Suprapubic skin (tissue), 4 donors: Measurements from ENCODE around the gene SULT2B1. TPM values are rescaled to one million over a fixed set of nuclear protein-coding genes. Genes with fewer than 3 reads are reported as not detected.

Source experiments
- DNase-seq, 2 donors: peaks; one replicate each; pipeline ENCODE4 v3.0.0-alpha.2; 2019; ENCODE audit warnings: low spot score in 2 of 2
- H3K27ac ChIP-seq: fragments of 200-600 bp; sonication (generic); one replicate; pipeline ENCODE4 v1.5.1; 2019
- H3K27me3 ChIP-seq: fragments of 200-600 bp; sonication (generic); one replicate; pipeline ENCODE4 v1.5.1; 2019
- H3K36me3 ChIP-seq: fragments of 200-600 bp; sonication (generic); one replicate; pipeline ENCODE4 v1.5.1; 2019
- H3K4me1 ChIP-seq: fragments of 200-600 bp; sonication (generic); one replicate; pipeline ENCODE4 v1.5.1; 2019
- H3K4me3 ChIP-seq: fragments of 200-600 bp; sonication (generic); one replicate; pipeline ENCODE4 v1.5.1; 2019; ENCODE audit warnings: mild to moderate bottlenecking
- H3K9me3 ChIP-seq: fragments of 200-600 bp; sonication (generic); one replicate; pipeline ENCODE4 v1.5.1; 2019
- CTCF ChIP-seq, 2 donors: fragments of 200-600 bp in 1 of 2; fragments of 450-650 bp in 1 of 2; sonication (generic) in 1 of 2; IDR thresholded peaks; one replicate each; pipeline ENCODE4 v1.5.1; 2016 to 2019; ENCODE audit warnings: antibody characterized with exemption in 2 of 2, mild to moderate bottlenecking in 1 of 2, moderate library complexity in 1 of 2
- EP300 ChIP-seq: sonication (generic); formaldehyde crosslinking; IDR thresholded peaks from one replicate; pipeline ENCODE4 v1.6.1; 2017; ENCODE audit warnings: antibody characterized with exemption
- POLR2A ChIP-seq, 2 donors: fragments of 450-650 bp; IDR thresholded peaks; one replicate each; pipeline ENCODE4 v1.6.1; 2017; ENCODE audit warnings: antibody characterized with exemption in 2 of 2, mild to moderate bottlenecking in 2 of 2, moderate library complexity in 2 of 2
- POLR2AphosphoS5 ChIP-seq, 3 donors: sonication (generic); formaldehyde crosslinking; IDR thresholded peaks; one replicate each; pipeline ENCODE4 v1.6.1; 2017; ENCODE audit warnings: antibody characterized with exemption in 3 of 3
- WGBS: methylation state at CpG from one replicate; pipeline ENCODE4 v1.1.5; 2018; 5-methylcytosine and 5-hydroxymethylcytosine counted together
- total RNA-seq, 4 donors: library from RNA; depleted of rRNA; stranded (reverse); fragments of >200 nt; gene quantifications; one replicate each; pipeline ENCODE4 v1.1.0, GENCODE V29; 2016

SULT2B1 gene
- total RNA-seq, 4 donors from 2014 or later = 26.0 to 162 (median 122) TPM

- H3K36me3 ChIP-seq = no peaks in the 10 kb centered on the region
- H3K27me3 ChIP-seq = peaks cover 6% of the 10 kb centered on the region
- no peak for DNase-seq
- no peaks in the 10 kb centered on the region for H3K4me1 ChIP-seq
- WGBS = 84% methylated on average over 9 of the region's 9 CpGs
- no peak overlapping the region for H3K27ac ChIP-seq
- H3K9me3 ChIP-seq = no peaks in the 10 kb centered on the region
- TF ChIP-seq POLR2AphosphoS5 (IDR thresholded peaks at IDR 0.05) (no peak), EP300 (no peak), CTCF (IDR thresholded peaks at IDR 0.05) (no peak), POLR2A (IDR thresholded peaks at IDR 0.05) (no peak)
- H3K4me3 ChIP-seq = no peak overlapping the region
Measured at GRCh38 chr19:48603850-48604249, 51.9 kb downstream of the SULT2B1 start.

- Histone ChIP-seq H3K27ac (no peak within 1 kb of the TSS), H3K4me1 (no peaks in the 10 kb centered on the region), H3K9me3 (no peaks in the 10 kb centered on the region), H3K36me3 (no peaks in the 10 kb centered on the region), H3K4me3 (no peak within 1 kb of the TSS), H3K27me3 (no peaks in the 10 kb centered on the region)
- TF ChIP-seq EP300 (no peak), POLR2A (IDR thresholded peaks at IDR 0.05) (no peak), CTCF (IDR thresholded peaks at IDR 0.05) (no peak), POLR2AphosphoS5 (IDR thresholded peaks at IDR 0.05) (no peak)
- WGBS = 87% methylated on average over 11 of the region's 39 CpGs
- no peak for DNase-seq
Measured at GRCh38 chr19:48606463-48607358, 54.7 kb downstream of the SULT2B1 start, which contains the start of gene SPACA4. TSS of gene SPACA4 (plus strand) at chr19:48606742. CDS start at chr19:48606979, 237 bp downstream.

- no peak overlapping the region for H3K27ac ChIP-seq
- no peaks in the 10 kb centered on the region for H3K4me1 ChIP-seq
- TF ChIP-seq POLR2AphosphoS5 (IDR thresholded peaks at IDR 0.05) (no peak), EP300 (no peak)
- no peaks in the 10 kb centered on the region for H3K36me3 ChIP-seq
- H3K4me3 ChIP-seq = no peak overlapping the region
- WGBS = 92% methylated on average over 7 of the region's 7 CpGs
- H3K27me3 ChIP-seq = no peaks in the 10 kb centered on the region
- no peak for DNase-seq
- H3K9me3 ChIP-seq = no peaks in the 10 kb centered on the region
Measured at GRCh38 chr19:48607359-48607755, 55.4 kb downstream of the SULT2B1 start.

GRCh38 chr19:48608798-48609263, 56.9 kb downstream of the SULT2B1 start:
- 30% methylated on average over 7 of the region's 9 CpGs for WGBS
- Histone ChIP-seq H3K4me1 (peaks cover under 1% of the 10 kb centered on the region), H3K9me3 (no peaks in the 10 kb centered on the region), H3K27me3 (no peaks in the 10 kb centered on the region), H3K27ac (no peak overlapping the region), H3K36me3 (no peaks in the 10 kb centered on the region), H3K4me3 (no peak overlapping the region)
- TF ChIP-seq POLR2AphosphoS5 (IDR thresholded peaks at IDR 0.05) = no peak
- peak in 1 of 2 donors; percentile 39 for TF ChIP-seq CTCF (IDR thresholded peaks at IDR 0.05)
- no peak for DNase-seq

- WGBS = 93% methylated on average over 12 of the region's 20 CpGs
- Histone ChIP-seq H3K36me3 (peaks cover under 1% of the 10 kb centered on the region), H3K27ac (no peak overlapping the region), H3K27me3 (no peaks in the 10 kb centered on the region), H3K4me1 (peaks cover 9% of the 10 kb centered on the region), H3K4me3 (no peak overlapping the region), H3K9me3 (no peaks in the 10 kb centered on the region)
- DNase-seq = no peak
- TF ChIP-seq CTCF (IDR thresholded peaks at IDR 0.05) (no peak), POLR2AphosphoS5 (IDR thresholded peaks at IDR 0.05) (no peak), POLR2A (IDR thresholded peaks at IDR 0.05) (no peak), EP300 (no peak)
Measured at GRCh38 chr19:48609571-48610108, 57.7 kb downstream of the SULT2B1 start.
